ENCODE measurements around the gene KLHDC1.
A peak's percentile ranks its signal among the peaks of the same experiment; 100 is the strongest.

Gene KLHDC1

GRCh38 chr14:49766839-49767238, 73.9 kb downstream of the KLHDC1 start:
- no peak for TF ChIP-seq CTCF (IDR thresholded peaks at IDR 0.05; ENCODE audit: insufficient read depth, low read depth, low read length, missing control alignments)
- peak; percentile 11 for DNase-seq (ENCODE audit: low read depth)
- H3K4me3 ChIP-seq (ENCODE audit: low read length), result peak overlapping the region; percentile 57

- H3K4me3 ChIP-seq (ENCODE audit: low read length), result peak overlapping the region; percentile 57
- no peak for TF ChIP-seq CTCF (IDR thresholded peaks at IDR 0.05; ENCODE audit: insufficient read depth, low read depth, low read length, missing control alignments)
- no peak for DNase-seq (ENCODE audit: low read depth)
Observed at GRCh38 chr14:49767270-49767570, 74.3 kb downstream of the KLHDC1 start.

- H3K4me3 ChIP-seq (ENCODE audit: low read length), result peak within 1 kb of the TSS; percentile 80
- peak; percentile 93 for DNase-seq (ENCODE audit: low read depth)
- no peak for TF ChIP-seq CTCF (IDR thresholded peaks at IDR 0.05; ENCODE audit: insufficient read depth, low read depth, low read length, missing control alignments)
Observed at GRCh38 chr14:49767571-49768300, 74.8 kb downstream of the KLHDC1 start, which contains the start of gene KLHDC2. KLHDC2 (plus strand) TSS chr14:49768153; CDS start chr14:49768469, 316 bp downstream.

GRCh38 chr14:49768301-49769121, 75.6 kb downstream of the KLHDC1 start:
- peak overlapping the region; percentile 80 for H3K4me3 ChIP-seq (ENCODE audit: low read length)
- TF ChIP-seq CTCF (IDR thresholded peaks at IDR 0.05; ENCODE audit: insufficient read depth, low read depth, low read length, missing control alignments), result no peak
- DNase-seq (ENCODE audit: low read depth), result peak; percentile 77

DNA sequence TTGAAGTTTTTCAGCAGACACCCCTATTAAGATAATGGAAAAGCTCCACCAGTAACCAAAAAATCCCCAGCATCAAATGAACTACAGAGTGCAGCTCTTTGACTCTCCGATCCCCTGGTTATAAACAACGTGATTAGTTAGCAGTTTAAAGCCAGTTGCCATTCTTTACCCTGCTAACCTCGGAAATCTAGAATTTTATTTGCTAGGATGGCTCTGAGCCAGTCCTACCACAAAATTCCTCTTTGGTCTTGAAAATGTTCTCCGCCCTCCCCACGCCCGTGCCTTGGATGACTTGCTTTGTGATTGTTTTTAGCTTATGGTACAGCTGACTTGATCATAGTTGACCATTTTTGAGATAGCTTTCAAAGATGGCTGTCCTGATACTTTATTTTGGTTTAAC, 76.3 kb downstream of the KLHDC1 start:
- TF ChIP-seq CTCF (IDR thresholded peaks at IDR 0.05; ENCODE audit: insufficient read depth, low read depth, low read length, missing control alignments), result no peak
- peak; percentile 22 for DNase-seq (ENCODE audit: low read depth)
- H3K4me3 ChIP-seq (ENCODE audit: low read length), result peak overlapping the region; percentile 80

GRCh38 chr14:49769581-49770211, 76.8 kb downstream of the KLHDC1 start:
- H3K4me3 ChIP-seq (ENCODE audit: low read length), result peak overlapping the region; percentile 80
- no peak for TF ChIP-seq CTCF (IDR thresholded peaks at IDR 0.05; ENCODE audit: insufficient read depth, low read depth, low read length, missing control alignments)
- DNase-seq (ENCODE audit: low read depth), result peak; percentile 7

Measured in epithelial cell of esophagus (primary cell).